K562 (cell line): ENCODE data around the gene CACNA1E. TPM values are rescaled to one million over a fixed set of nuclear protein-coding genes. Genes with fewer than 3 reads are reported as not detected.

Experiments used
- ATAC-seq: fragments of 200-7000 bp; cut with Tn5 transposase; 3 replicates; pipeline ENCODE4 v1.9.1; 2020; ENCODE audit warnings: moderate library complexity
- BruUV-seq: library from RNA; stranded (reverse); fragments of 400-500 nt; replicated peaks from 2 replicates; lab custom pipeline; 2021; lab: Mats Ljungman, UMichigan
- CTCF ChIA-PET: fragments of 300-600 bp; formaldehyde crosslinking; extraction: SDS; loops from one replicate; lab custom pipeline; 2021; ENCODE audit warnings: low intra/inter-chr PET ratio; lab: Yijun Ruan, JAX
- POLR2A ChIA-PET: fragments of 300-600, 350-650 bp; sonication (Branson Sonifier 250); formaldehyde crosslinking; extraction: SDS; loops from one replicate; lab custom pipeline; 2021; ENCODE audit warnings: antibody characterized with exemption, inconsistent platforms; lab: Yijun Ruan, JAX
- DNase-seq, 4 experiments: peaks; one replicate each; pipeline versions ENCODE4 v3.0.0 to v3.0.0-alpha.2; 2011 to 2018; ENCODE audit warnings: low spot score in 3 of 4, mixed read lengths in 3 of 4; ENCODE audit errors: extremely low read depth in 1 of 4
- FAIRE-seq: peaks from 2 replicates; lab custom pipeline; 2011; peaks lifted over from hg19 to GRCh38; lab: Jason Lieb, UNC
- H2AFZ ChIP-seq: 2 replicates; pipeline ENCODE4 v1.6.0; 2011; ENCODE audit warnings: low read depth, low read length, control low read depth, inconsistent platforms
- H3K27ac ChIP-seq: fragments of 200-600 bp; 3 replicates; pipeline ENCODE4 v1.8.0; 2011; ENCODE audit warnings: low read depth, mild to moderate bottlenecking, control low read depth, inconsistent platforms, low read length, moderate library complexity, mixed read lengths; ENCODE audit errors: extremely low read depth
- H3K27me3 ChIP-seq, 2 experiments: fragments of 300-600 bp in 1 of 2; 2 replicates in 1 of 2; 3 replicates in 1 of 2; pipeline versions ENCODE4 v1.6.0 to v1.8.0; 2011; ENCODE audit warnings: inconsistent platforms in 2 of 2, low read length in 2 of 2, mild to moderate bottlenecking in 1 of 2, mixed read lengths in 1 of 2, moderate library complexity in 1 of 2; ENCODE audit not compliant: control insufficient read depth in 2 of 2, insufficient read depth in 2 of 2
- H3K36me3 ChIP-seq: fragments of 300-600 bp; 3 replicates; pipeline ENCODE4 v1.8.0; 2011; ENCODE audit warnings: mild to moderate bottlenecking, low read length, inconsistent platforms; ENCODE audit not compliant: control insufficient read depth, insufficient read depth
- H3K4me1 ChIP-seq, 2 experiments: fragments of 200-600 bp in 1 of 2; replicated peaks in 1 of 2; 2 replicates in 1 of 2; 3 replicates in 1 of 2; pipeline versions ENCODE4 v1.5.1 to v1.8.0; 2011; ENCODE audit warnings: inconsistent platforms in 2 of 2, low read length in 2 of 2, mild to moderate bottlenecking in 1 of 2, mixed read lengths in 1 of 2, moderate library complexity in 1 of 2; ENCODE audit not compliant: control insufficient read depth in 2 of 2, insufficient read depth in 2 of 2
- H3K4me2 ChIP-seq: 2 replicates; pipeline ENCODE4 v1.6.1; 2011; ENCODE audit warnings: low read length, control low read depth, inconsistent platforms, mixed read lengths; ENCODE audit not compliant: insufficient read depth
- H3K4me3 ChIP-seq: fragments of 200-600 bp; sonication (generic), shearing (Covaris generic); 2 replicates; pipeline ENCODE4 v1.5.1; 2016; ENCODE audit warnings: control low read depth, inconsistent platforms
- H3K79me2 ChIP-seq: fragments of 200-600 bp; 3 replicates; pipeline ENCODE4 v1.8.0; 2011; ENCODE audit warnings: low read length, inconsistent platforms; ENCODE audit not compliant: control insufficient read depth, insufficient read depth
- H3K9ac ChIP-seq, 2 experiments: 2 replicates each; pipeline versions ENCODE4 v1.6.0 to v1.6.1; 2011; ENCODE audit warnings: low read depth in 2 of 2, low read length in 2 of 2, control low read depth in 1 of 2, inconsistent platforms in 1 of 2, mild to moderate bottlenecking in 1 of 2, mixed read lengths in 1 of 2; ENCODE audit not compliant: insufficient read depth in 1 of 2
- H3K9me1 ChIP-seq: one replicate; pipeline ENCODE4 v1.6.0; 2011; ENCODE audit warnings: inconsistent platforms, mild to moderate bottlenecking, low read length, moderate library complexity; ENCODE audit not compliant: control insufficient read depth, insufficient read depth
- H3K9me3 ChIP-seq: replicated peaks from 2 replicates; pipeline ENCODE4 v1.5.1; 2011; ENCODE audit warnings: low read depth, low read length, inconsistent platforms; ENCODE audit not compliant: control insufficient read depth, insufficient read depth
- H4K20me1 ChIP-seq: replicated peaks from 2 replicates; pipeline ENCODE4 v1.6.1; 2011; ENCODE audit warnings: low read length, inconsistent platforms, mixed read lengths; ENCODE audit not compliant: control insufficient read depth, insufficient read depth
- ADNP ChIP-seq: fragments of 200-800 bp; sonication (Bioruptor generic); IDR thresholded peaks from 2 replicates; pipeline ENCODE4 v1.6.1; 2016; ENCODE audit warnings: missing genetic modification characterization, missing compliant biosample characterization
- ARID3B ChIP-seq: fragments of 250-450 bp; sonication (Bioruptor Pico); IDR thresholded peaks from 2 replicates; pipeline ENCODE4 v1.4.0; 2020; ENCODE audit warnings: borderline replicate concordance
- CHD4 ChIP-seq: fragments of 200-600 bp; sonication (generic); IDR thresholded peaks from 3 replicates; pipeline ENCODE4 v1.6.1; 2012; ENCODE audit warnings: low read depth, mild to moderate bottlenecking, mixed read lengths, low read length, inconsistent platforms; ENCODE audit not compliant: insufficient read depth, insufficient replicate concordance, poor library complexity, severe bottlenecking
- DACH1 ChIP-seq: fragments of 450-650 bp; IDR thresholded peaks from 2 replicates; pipeline ENCODE4 v1.6.1; 2018; ENCODE audit not compliant: partially characterized antibody
- FOXA3 ChIP-seq, 2 experiments: fragments of 450-650 bp in 1 of 2; sonication (generic) in 1 of 2; formaldehyde crosslinking; IDR thresholded peaks in 1 of 2; conservative IDR thresholded peaks in 1 of 2; 2 replicates each; pipeline versions ENCODE4 v1.4.0 to v1.8.0; 2020 to 2022; ENCODE audit warnings: mild to moderate bottlenecking in 2 of 2, missing genetic modification reagents in 1 of 2
- FOXK1 ChIP-seq: sonication (generic); formaldehyde crosslinking; IDR thresholded peaks from 2 replicates; pipeline ENCODE4 v1.8.0; 2022; ENCODE audit warnings: missing genetic modification reagents, mild to moderate bottlenecking, borderline replicate concordance
- HNRNPH1 ChIP-seq: fragments of 200-400 bp; formaldehyde crosslinking; optimal IDR thresholded peaks from 2 replicates; pipeline ENCODE3; 2017; ENCODE audit warnings: low read depth, mild to moderate bottlenecking, low read length, moderate library complexity
- HSF4 ChIP-seq: fragments of 250-450 bp; sonication (Bioruptor Pico); IDR thresholded peaks from 2 replicates; pipeline ENCODE4 v2.1.2; 2022; ENCODE audit warnings: mild to moderate bottlenecking, moderate library complexity, borderline replicate concordance
- KLF13 ChIP-seq: fragments of 450-650 bp; IDR thresholded peaks from 2 replicates; pipeline ENCODE4 v1.6.1; 2016; ENCODE audit warnings: missing genetic modification characterization, low read depth, mild to moderate bottlenecking, missing compliant biosample characterization, moderate library complexity, borderline replicate concordance
- MIER1 ChIP-seq: fragments of 450-650 bp; IDR thresholded peaks from 2 replicates; pipeline ENCODE4 v1.6.1; 2016; ENCODE audit warnings: antibody characterized with exemption, mild to moderate bottlenecking, low read depth
- MITF ChIP-seq: IDR thresholded peaks from 2 replicates; pipeline ENCODE4 v1.6.1; 2014; ENCODE audit warnings: antibody characterized with exemption
- NCOA4 ChIP-seq: fragments of 450-650 bp; IDR thresholded peaks from 2 replicates; pipeline ENCODE4 v1.6.1; 2018; ENCODE audit warnings: mild to moderate bottlenecking; ENCODE audit not compliant: partially characterized antibody
- NR4A1 ChIP-seq, 2 experiments: fragments of 250-450 bp in 1 of 2; fragments of 450-650 bp in 1 of 2; sonication (Bioruptor Pico) in 1 of 2; IDR thresholded peaks; 2 replicates each; pipeline versions ENCODE4 v1.4.0 to v1.6.1; 2016 to 2020; ENCODE audit warnings: mild to moderate bottlenecking in 2 of 2, missing compliant biosample characterization in 1 of 2, missing genetic modification characterization in 1 of 2, moderate library complexity in 1 of 2
- TCF15 ChIP-seq: fragments of 250-450 bp; sonication (Bioruptor Pico); IDR thresholded peaks from 2 replicates; pipeline ENCODE4 v1.8.0; 2022; ENCODE audit warnings: moderate library complexity, mild to moderate bottlenecking, inconsistent platforms
- TFAM ChIP-seq: fragments of 250-450 bp; sonication (Bioruptor Pico); conservative IDR thresholded peaks from 2 replicates; pipeline ENCODE4 v1.5.0; 2021; ENCODE audit warnings: mild to moderate bottlenecking, moderate library complexity
- ZNF212 ChIP-seq: fragments of 450-650 bp; formaldehyde crosslinking; IDR thresholded peaks from 2 replicates; pipeline ENCODE4 v1.4.0; 2020; ENCODE audit warnings: mild to moderate bottlenecking
- ZNF395 ChIP-seq: fragments of 200-800 bp; sonication (Bioruptor generic); IDR thresholded peaks from 2 replicates; pipeline ENCODE4 v1.6.1; 2017; ENCODE audit warnings: missing genetic modification characterization, missing compliant biosample characterization
- WGBS: fragments of 100-300 bp; shearing (Covaris generic); methylation state at CpG from one replicate; pipeline ENCODE4 v1.1.6; 2016; ENCODE audit warnings: low coverage, mixed read lengths; ENCODE audit not compliant: insufficient coverage; ENCODE audit errors: missing lambda C conversion rate; 5-methylcytosine and 5-hydroxymethylcytosine counted together
- in situ Hi-C: fragments of 300-500 bp; cut with MboI; formaldehyde crosslinking; loops from 4 replicates; pipeline ENCODE4 v1.15.0; 2018; ENCODE audit warnings: inconsistent platforms, mixed read lengths
- intact Hi-C: fragments of 100-400 bp; cut with micrococcal nuclease; formaldehyde crosslinking; loops from 2 replicates; pipeline ENCODE4 v1.14.2; 2022
- polyA plus RNA-seq, 8 experiments: library from polyadenylated mRNA; depleted of rRNA in 4 of 8; stranded (reverse) in 5 of 8; unstranded in 3 of 8; fragments of >200 nt; fragmentation: Nextera tagmentation in 2 of 8; fragmentation: Illumina TruSeq in 1 of 8; extraction: Ambion mirVana in 2 of 8; extraction: Trizol in 1 of 8; gene quantifications; 2 replicates each; pipeline versions ENCODE4 v1.2.1 to v1.2.3, GENCODE V29; 2011 to 2014; ENCODE audit warnings: inconsistent platforms in 1 of 8, missing spikeins in 1 of 8
- total RNA-seq, 7 experiments: library from RNA; depleted of rRNA in 6 of 7; stranded (reverse); fragments of >200 nt in 6 of 7; fragmentation: Illumina TruSeq in 2 of 7; extraction: Trizol in 2 of 7; gene quantifications; 2 replicates each; pipeline versions ENCODE4 v1.2.1 to v1.2.3, GENCODE V29; 2011 to 2021; ENCODE audit warnings: low replicate concordance in 1 of 7

Gene CACNA1E
- total and polyA plus RNA-seq, 9 of the 15 experiments (the other 6 are each of a cell fraction or from before 2014, with no cell fraction given): under 0.01 to 0.04 TPM; not detected in 7

GRCh38 chr1:181516706-181517105 is 33.4 kb downstream of the CACNA1E start:
- no peak for ATAC-seq
- 0% methylated on average over 4 of the region's 4 CpGs for WGBS
- Histone ChIP-seq H3K27me3 (no peaks in the 10 kb centered on the region), H3K4me3 (no peak overlapping the region), H2AFZ (no peak overlapping the region), H3K9me3 (no peaks in the 10 kb centered on the region), H3K9me1 (no peaks in the 10 kb centered on the region), H3K9ac (no peak overlapping the region), H3K27ac (no peak overlapping the region), H3K4me1 (no peaks in the 10 kb centered on the region), H3K79me2 (no peaks in the 10 kb centered on the region), H3K4me2 (no peak overlapping the region), H3K36me3 (no peaks in the 10 kb centered on the region), H4K20me1 (no peaks in the 10 kb centered on the region)
- no peak for FAIRE-seq
- intact Hi-C loops (no loop called here), in situ Hi-C loops (no loop called here)
- POLR2A ChIA-PET: no interaction called here
- BruUV-seq: no TSS peak
- DNase-seq: no peak
- TF ChIP-seq FOXA3 (CRISPR knock-in tag; conservative IDR thresholded peaks at IDR 0.05 in 1 of 2, IDR thresholded peaks at IDR 0.05 in 1 of 2) (no peak), NR4A1 (CRISPR knock-in tag; IDR thresholded peaks at IDR 0.05) (no peak), NR4A1 (tag; IDR thresholded peaks at IDR 0.05) (no peak), HNRNPH1 (no peak), NCOA4 (no peak), ARID3B (no peak), MIER1 (no peak), MITF (no peak), ZNF395 (CRISPR knock-in tag) (no peak), FOXK1 (CRISPR knock-in tag) (no peak), KLF13 (tag) (no peak), ZNF212 (CRISPR knock-in tag) (no peak), HSF4 (CRISPR knock-in tag) (no peak), DACH1 (no peak), TCF15 (no peak), TFAM (CRISPR knock-in tag) (no peak), ADNP (no peak), CHD4 (no peak)
- CTCF ChIA-PET: no interaction called here
